Thyroid gland (tissue), 4 donors: ENCODE results near the gene SCN5A.

Source experiments
- POLR2A ChIP-seq, 2 donors: fragments of 450-650 bp; IDR thresholded peaks; one replicate each; pipeline ENCODE4 v1.6.1; 2017; ENCODE audit warnings: antibody characterized with exemption in 2 of 2, mild to moderate bottlenecking in 2 of 2, moderate library complexity in 1 of 2
- TF ChIP-seq, protein P1 (sequence below), 6 experiments: fragments of 200-600 bp in 3 of 6; fragments of 450-650 bp in 3 of 6; sonication (generic) in 3 of 6; IDR thresholded peaks; one replicate each; pipeline ENCODE4 v1.5.1; 2016 to 2019; ENCODE audit warnings: antibody characterized with exemption in 6 of 6, mild to moderate bottlenecking in 2 of 6, inconsistent platforms in 1 of 6, moderate library complexity in 1 of 6

DNA sequence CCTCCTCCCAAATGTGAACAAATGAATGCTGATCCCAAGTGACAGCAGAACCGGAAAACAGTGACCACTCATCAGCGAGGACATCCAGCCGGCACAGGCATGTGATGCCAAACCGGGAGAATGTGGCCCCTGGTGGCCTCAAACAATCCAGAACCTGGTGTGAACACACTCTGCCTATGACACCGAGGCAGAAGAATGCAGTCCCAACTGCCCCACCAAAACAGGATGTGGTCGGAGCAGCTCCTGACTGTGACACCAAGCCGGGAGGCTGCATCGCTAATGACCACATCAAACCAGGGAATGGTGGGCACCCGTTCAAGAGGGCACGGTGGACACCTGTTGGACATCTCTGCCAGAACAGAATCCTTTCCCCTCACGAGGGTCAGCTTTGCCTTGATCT is 15.4 kb downstream of the SCN5A start:
- TF ChIP-seq, protein P1, sequence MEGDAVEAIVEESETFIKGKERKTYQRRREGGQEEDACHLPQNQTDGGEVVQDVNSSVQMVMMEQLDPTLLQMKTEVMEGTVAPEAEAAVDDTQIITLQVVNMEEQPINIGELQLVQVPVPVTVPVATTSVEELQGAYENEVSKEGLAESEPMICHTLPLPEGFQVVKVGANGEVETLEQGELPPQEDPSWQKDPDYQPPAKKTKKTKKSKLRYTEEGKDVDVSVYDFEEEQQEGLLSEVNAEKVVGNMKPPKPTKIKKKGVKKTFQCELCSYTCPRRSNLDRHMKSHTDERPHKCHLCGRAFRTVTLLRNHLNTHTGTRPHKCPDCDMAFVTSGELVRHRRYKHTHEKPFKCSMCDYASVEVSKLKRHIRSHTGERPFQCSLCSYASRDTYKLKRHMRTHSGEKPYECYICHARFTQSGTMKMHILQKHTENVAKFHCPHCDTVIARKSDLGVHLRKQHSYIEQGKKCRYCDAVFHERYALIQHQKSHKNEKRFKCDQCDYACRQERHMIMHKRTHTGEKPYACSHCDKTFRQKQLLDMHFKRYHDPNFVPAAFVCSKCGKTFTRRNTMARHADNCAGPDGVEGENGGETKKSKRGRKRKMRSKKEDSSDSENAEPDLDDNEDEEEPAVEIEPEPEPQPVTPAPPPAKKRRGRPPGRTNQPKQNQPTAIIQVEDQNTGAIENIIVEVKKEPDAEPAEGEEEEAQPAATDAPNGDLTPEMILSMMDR (IDR thresholded peaks at IDR 0.05) = no peak
- TF ChIP-seq POLR2A (IDR thresholded peaks at IDR 0.05) = no peak
